Mesendoderm (in vitro differentiated cells): ENCODE measurements around the gene ISY1.
"Not testable (repeated sequence)": the region's sequence is repeated elsewhere in the genome, so short reads cannot be mapped to it uniquely, and the experiment has no call there.

Experiments
- DNase-seq: peaks from one replicate; pipeline ENCODE4 v3.0.0; 2013
- H2AK5ac ChIP-seq: 2 replicates; pipeline ENCODE4 v1.6.1; 2013; ENCODE audit warnings: low read length, inconsistent platforms
- H2BK120ac ChIP-seq: 2 replicates; pipeline ENCODE4 v1.6.1; 2013; ENCODE audit warnings: low read depth, mild to moderate bottlenecking, low read length, moderate library complexity, mixed read lengths
- H2BK15ac ChIP-seq: replicated peaks from 2 replicates; pipeline ENCODE4 v1.6.1; 2013; ENCODE audit warnings: low read depth, mild to moderate bottlenecking, moderate library complexity
- H2BK5ac ChIP-seq: 2 replicates; pipeline ENCODE4 v1.6.1; 2013; ENCODE audit warnings: low read length, inconsistent platforms
- H3K18ac ChIP-seq: 2 replicates; pipeline ENCODE4 v1.6.1; 2013; ENCODE audit warnings: mild to moderate bottlenecking, low read length, mixed read lengths
- H3K23ac ChIP-seq: one replicate; pipeline ENCODE4 v1.6.1; 2013; ENCODE audit warnings: low read length
- H3K27ac ChIP-seq: 2 replicates; pipeline ENCODE4 v1.5.1; 2013; ENCODE audit warnings: low read depth, mild to moderate bottlenecking, inconsistent platforms, low read length, moderate library complexity
- H3K27me3 ChIP-seq: 2 replicates; pipeline ENCODE4 v1.6.1; 2013; ENCODE audit warnings: low read length, control low read depth, mild to moderate bottlenecking, inconsistent platforms; ENCODE audit not compliant: insufficient read depth, poor library complexity
- H3K36me3 ChIP-seq: 2 replicates; pipeline ENCODE4 v1.6.1; 2013; ENCODE audit warnings: low read length, inconsistent platforms; ENCODE audit not compliant: control insufficient read depth, insufficient read depth
- H3K4ac ChIP-seq: one replicate; pipeline ENCODE4 v1.6.1; 2013; ENCODE audit warnings: low read depth, mild to moderate bottlenecking, low read length, moderate library complexity
- H3K4me1 ChIP-seq: 2 replicates; pipeline ENCODE4 v1.6.1; 2013; ENCODE audit warnings: low read depth, low read length, inconsistent platforms; ENCODE audit not compliant: control insufficient read depth
- H3K4me2 ChIP-seq: 2 replicates; pipeline ENCODE4 v1.6.1; 2013; ENCODE audit warnings: low read length
- H3K4me3 ChIP-seq: 2 replicates; pipeline ENCODE4 v1.5.1; 2013; ENCODE audit warnings: mild to moderate bottlenecking, low read length
- H3K56ac ChIP-seq: one replicate; pipeline ENCODE4 v1.6.1; 2013; ENCODE audit warnings: low read length
- H3K79me1 ChIP-seq: 2 replicates; pipeline ENCODE4 v1.6.1; 2013; ENCODE audit warnings: low read length, inconsistent platforms
- H3K79me2 ChIP-seq: 2 replicates; pipeline ENCODE4 v1.6.1; 2013; ENCODE audit warnings: mild to moderate bottlenecking, low read length; ENCODE audit not compliant: control insufficient read depth, insufficient read depth
- H3K9ac ChIP-seq: 2 replicates; pipeline ENCODE4 v1.6.1; 2013; ENCODE audit warnings: low read length, inconsistent platforms
- H4K5ac ChIP-seq: one replicate; pipeline ENCODE4 v1.6.1; 2013; ENCODE audit warnings: low read length
- H4K8ac ChIP-seq: one replicate; pipeline ENCODE4 v1.6.1; 2013; ENCODE audit warnings: low read depth, mild to moderate bottlenecking, control low read depth, low read length, moderate library complexity
- WGBS: extraction: QIAGEN DNeasy Blood & Tissue Kit; methylation state at CpG from one replicate; pipeline ENCODE4 v1.1.7; 2013; ENCODE audit warnings: low lambda C conversion rate, missing lambda C conversion rate; ENCODE audit not compliant: insufficient coverage; ENCODE audit errors: extremely low coverage; 5-methylcytosine and 5-hydroxymethylcytosine counted together

The ISY1 gene

GRCh38 chr3:129164500-129164899 lies 3.6 kb upstream of the ISY1 start:
- no peaks in the 10 kb centered on the region for H3K4me1 ChIP-seq
- no peak for DNase-seq
- H4K8ac ChIP-seq: no peak overlapping the region
- WGBS: no CpG with 5 or more reads among the region's 7 CpGs
- H2BK120ac ChIP-seq: no peak overlapping the region
- no peak overlapping the region for H4K5ac ChIP-seq
- no peak overlapping the region for H3K18ac ChIP-seq
- H3K79me2 ChIP-seq: peaks cover 10% of the 10 kb centered on the region
- H3K79me1 ChIP-seq: peaks cover 5% of the 10 kb centered on the region
- H3K36me3 ChIP-seq: peaks cover 2% of the 10 kb centered on the region
- H3K27me3 ChIP-seq: no peaks in the 10 kb centered on the region
- no peak overlapping the region for H3K23ac ChIP-seq
- no peak overlapping the region for H3K56ac ChIP-seq
- no peak overlapping the region for H3K27ac ChIP-seq
- no peak overlapping the region for H3K9ac ChIP-seq
- no peak overlapping the region for H3K4ac ChIP-seq
- H2BK15ac ChIP-seq: no peak overlapping the region
- H2AK5ac ChIP-seq: no peak overlapping the region
- H3K4me3 ChIP-seq: no peak overlapping the region
- no peak overlapping the region for H2BK5ac ChIP-seq
- no peak overlapping the region for H3K4me2 ChIP-seq

- H3K4me2 ChIP-seq: no peak overlapping the region
- H3K36me3 ChIP-seq: peaks cover 2% of the 10 kb centered on the region
- no peak overlapping the region for H3K4me3 ChIP-seq
- H3K4me1 ChIP-seq: no peaks in the 10 kb centered on the region
- H3K23ac ChIP-seq: no peak overlapping the region
- no CpG with 5 or more reads among the region's 5 CpGs for WGBS
- no peak overlapping the region for H2AK5ac ChIP-seq
- H3K79me1 ChIP-seq: peaks cover 8% of the 10 kb centered on the region
- peaks cover 13% of the 10 kb centered on the region for H3K79me2 ChIP-seq
- no peak overlapping the region for H3K4ac ChIP-seq
- H2BK5ac ChIP-seq: no peak overlapping the region
- H4K8ac ChIP-seq: no peak overlapping the region
- no peak overlapping the region for H4K5ac ChIP-seq
- H2BK15ac ChIP-seq: no peak overlapping the region
- H3K18ac ChIP-seq: no peak overlapping the region
- no peak overlapping the region for H2BK120ac ChIP-seq
- no peak overlapping the region for H3K56ac ChIP-seq
- DNase-seq: peak; percentile 51
- H3K27ac ChIP-seq: no peak overlapping the region
- no peak overlapping the region for H3K9ac ChIP-seq
- peaks cover 2% of the 10 kb centered on the region for H3K27me3 ChIP-seq
These were observed 2.1 kb upstream of the ISY1 start for GRCh38 chr3:129162729-129163579.

- Histone ChIP-seq H4K8ac (peak overlapping the region; percentile 58), H2BK5ac (no peak overlapping the region), H2BK120ac (no peak overlapping the region), H3K79me2 (peaks cover 13% of the 10 kb centered on the region), H3K56ac (peak overlapping the region; percentile 94), H2BK15ac (no peak overlapping the region), H3K18ac (no peak overlapping the region), H3K23ac (no peak overlapping the region), H3K4me3 (peak overlapping the region; percentile 74), H3K4me2 (peak overlapping the region; percentile 86), H3K9ac (peak overlapping the region; percentile 84), H2AK5ac (no peak overlapping the region), H3K27ac (peak overlapping the region; percentile 83), H3K4me1 (no peaks in the 10 kb centered on the region), H3K79me1 (peaks cover 6% of the 10 kb centered on the region), H3K27me3 (peaks cover 2% of the 10 kb centered on the region), H3K4ac (no peak overlapping the region), H4K5ac (no peak overlapping the region), H3K36me3 (no peaks in the 10 kb centered on the region)
- no CpG with 5 or more reads among the region's 12 CpGs for WGBS
- peak; percentile 55 for DNase-seq
These were observed 1.0 kb upstream of the ISY1 start for GRCh38 chr3:129161860-129162271.

GRCh38 chr3:129144786-129145185 lies 16.1 kb downstream of the ISY1 start:
- Histone ChIP-seq H2AK5ac (no peak overlapping the region), H3K4me2 (no peak overlapping the region), H4K5ac (no peak overlapping the region), H3K27ac (no peak overlapping the region), H3K9ac (no peak overlapping the region), H3K4me3 (no peak overlapping the region), H3K36me3 (peaks cover 2% of the 10 kb centered on the region), H3K23ac (no peak overlapping the region), H3K18ac (no peak overlapping the region), H2BK120ac (no peak overlapping the region), H3K4ac (no peak overlapping the region), H3K79me2 (no peaks in the 10 kb centered on the region), H3K56ac (no peak overlapping the region), H3K79me1 (no peaks in the 10 kb centered on the region), H3K4me1 (no peaks in the 10 kb centered on the region), H2BK5ac (no peak overlapping the region), H4K8ac (no peak overlapping the region), H3K27me3 (peaks cover 3% of the 10 kb centered on the region), H2BK15ac (no peak overlapping the region)
- DNase-seq: no peak

GRCh38 chr3:129141011-129141410 lies 19.9 kb downstream of the ISY1 start:
- H2AK5ac ChIP-seq, H3K36me3 ChIP-seq: not testable (repeated sequence)
- no CpG with 5 or more reads among the region's 5 CpGs for WGBS

DNA sequence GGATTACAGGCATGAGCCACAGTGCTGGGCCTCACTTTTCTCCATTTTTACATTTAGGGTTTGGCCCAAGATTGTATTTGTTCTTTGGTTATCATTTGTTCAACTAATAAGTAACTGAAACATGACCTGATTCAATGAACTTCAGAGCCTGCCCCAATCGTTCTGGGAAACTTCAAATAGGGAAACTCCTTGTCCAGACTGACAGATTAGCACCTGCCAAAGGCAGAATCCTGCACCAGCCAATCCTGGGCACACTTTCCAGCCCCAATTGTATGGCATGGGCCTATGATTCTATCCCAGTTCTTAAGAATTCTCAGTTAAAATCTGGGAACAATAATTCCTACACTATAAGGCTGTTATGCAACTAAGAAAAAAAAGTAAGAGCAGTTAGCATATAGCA lies 21.0 kb downstream of the ISY1 start:
- no peak overlapping the region for H2AK5ac ChIP-seq

More at GRCh38 chr3:129141011-129141410, 19.9 kb downstream of the ISY1 start:
- not testable (repeated sequence) for H3K27me3 ChIP-seq, H4K5ac ChIP-seq, H3K18ac ChIP-seq, H3K9ac ChIP-seq, H3K4me1 ChIP-seq, H3K23ac ChIP-seq, H3K27ac ChIP-seq, DNase-seq, H2BK15ac ChIP-seq, H3K56ac ChIP-seq, H3K4me2 ChIP-seq, H2BK5ac ChIP-seq, H3K79me2 ChIP-seq, H4K8ac ChIP-seq, H3K4me3 ChIP-seq, H3K79me1 ChIP-seq, H3K4ac ChIP-seq, H2BK120ac ChIP-seq

More for the DNA sequence above, 21.0 kb downstream of the ISY1 start:
- Histone ChIP-seq H3K27ac (no peak overlapping the region), H2BK15ac (no peak overlapping the region), H4K8ac (no peak overlapping the region), H4K5ac (no peak overlapping the region), H3K4me1 (no peaks in the 10 kb centered on the region), H3K36me3 (no peaks in the 10 kb centered on the region), H3K56ac (no peak overlapping the region), H3K23ac (no peak overlapping the region), H3K4ac (no peak overlapping the region), H3K4me2 (no peak overlapping the region), H3K27me3 (no peaks in the 10 kb centered on the region), H2BK120ac (no peak overlapping the region), H3K18ac (no peak overlapping the region), H2BK5ac (no peak overlapping the region), H3K4me3 (no peak overlapping the region), H3K9ac (no peak overlapping the region), H3K79me2 (no peaks in the 10 kb centered on the region), H3K79me1 (no peaks in the 10 kb centered on the region)
- no CpG with 5 or more reads among the region's 1 CpG for WGBS
- DNase-seq: no peak
